GM19397 (cell line): ENCODE results near the gene OTULIN.

Experiments
- ATAC-seq: cut with Tn5 transposase; IDR thresholded peaks from one replicate; pipeline ENCODE4 v1.9.1; 2021; ENCODE audit warnings: mild to moderate bottlenecking, moderate library complexity; ENCODE audit not compliant: unreplicated experiment

The OTULIN gene

GRCh38 chr5:14716755-14717752, 52.5 kb downstream of the OTULIN start:
- ATAC-seq = no peak

GRCh38 chr5:14718778-14719177, 54.3 kb downstream of the OTULIN start:
- ATAC-seq = no peak

GRCh38 chr5:14720236-14720923, 55.9 kb downstream of the OTULIN start:
- no peak for ATAC-seq

- ATAC-seq = no peak
Observed at GRCh38 chr5:14721990-14722656, 57.6 kb downstream of the OTULIN start.

GRCh38 chr5:14722923-14723322, 58.4 kb downstream of the OTULIN start:
- no peak for ATAC-seq

GRCh38 chr5:14723701-14724132, 59.2 kb downstream of the OTULIN start:
- no peak for ATAC-seq

GRCh38 chr5:14724633-14725032, 60.1 kb downstream of the OTULIN start:
- no peak for ATAC-seq

- no peak for ATAC-seq
Observed at GRCh38 chr5:14726066-14726838, 61.7 kb downstream of the OTULIN start.

- no peak for ATAC-seq
Observed at GRCh38 chr5:14727428-14727865, 62.9 kb downstream of the OTULIN start.

GRCh38 chr5:14727928-14728458, 63.5 kb downstream of the OTULIN start:
- no peak for ATAC-seq

- no peak for ATAC-seq
Observed at GRCh38 chr5:14728459-14728938, 64.0 kb downstream of the OTULIN start.

GRCh38 chr5:14729448-14730385, 65.2 kb downstream of the OTULIN start:
- no peak for ATAC-seq

- no peak for ATAC-seq
Observed at GRCh38 chr5:14730466-14730865, 65.9 kb downstream of the OTULIN start.

GRCh38 chr5:14730881-14731280, 66.4 kb downstream of the OTULIN start:
- no peak for ATAC-seq

- ATAC-seq = no peak
Observed at GRCh38 chr5:14732991-14733390, 68.5 kb downstream of the OTULIN start.

- ATAC-seq = no peak
Observed at GRCh38 chr5:14733661-14734060, 69.1 kb downstream of the OTULIN start.

GRCh38 chr5:14734396-14734795, 69.9 kb downstream of the OTULIN start:
- no peak for ATAC-seq

- ATAC-seq = no peak
Observed at GRCh38 chr5:14735944-14736343, 71.4 kb downstream of the OTULIN start.

GRCh38 chr5:14737291-14737690, 72.8 kb downstream of the OTULIN start:
- no peak for ATAC-seq
